HCT116 (cell line): ENCODE results near the gene RAB8B. TPM values are rescaled to one million over a fixed set of nuclear protein-coding genes. Genes with fewer than 3 reads are reported as not detected.

ENCODE experiments used
- ATAC-seq: fragments of 200-7000 bp; cut with Tn5 transposase; 2 replicates; pipeline ENCODE4 v1.9.1; 2020; ENCODE audit warnings: mild to moderate bottlenecking, moderate library complexity
- BruUV-seq: library from RNA; stranded (reverse); fragments of 400-500 nt; replicated peaks from 2 replicates; lab custom pipeline; 2021; lab: Mats Ljungman, UMichigan
- CTCF ChIA-PET: fragments of 300-600 bp; sonication (Branson Sonifier 250); formaldehyde crosslinking; loops from one replicate; lab custom pipeline; 2021; ENCODE audit warnings: antibody characterized with exemption; lab: Charles Lee
- POLR2A ChIA-PET: fragments of 300-600, 350-600 bp; sonication (Branson Sonifier 250); formaldehyde crosslinking; loops from one replicate; lab custom pipeline; 2021; ENCODE audit warnings: antibody characterized with exemption; lab: Charles Lee
- RAD21 ChIA-PET, 2 experiments: fragments of 300-600 bp; sonication (Branson Sonifier 250); formaldehyde crosslinking; loops; one replicate each; lab custom pipeline; 2023; ENCODE audit warnings: low total read pairs in 2 of 2; ENCODE audit not compliant: uncharacterized antibody in 2 of 2, unreplicated experiment in 2 of 2, low non-redundant PET in 1 of 2; lab: Charles Lee
- DNase-seq: peaks from one replicate; pipeline ENCODE4 v3.0.0-alpha.2; 2010; ENCODE audit warnings: low read depth, low spot score
- H2AFZ ChIP-seq: fragments of 200-600 bp; shearing (Covaris generic), sonication (generic); 2 replicates; pipeline ENCODE4 v1.6.1; 2017; ENCODE audit warnings: low read depth, mixed run types, mixed read lengths, antibody characterized with exemption, low read length; ENCODE audit not compliant: poor library complexity, severe bottlenecking
- H3K27ac ChIP-seq: 2 replicates; pipeline ENCODE4 v1.5.1; 2012; ENCODE audit warnings: low read depth, low read length
- H3K27me3 ChIP-seq: fragments of 200-600 bp; sonication (generic); 2 replicates; pipeline ENCODE4 v1.6.1; 2016; ENCODE audit warnings: mixed run types, low read length, mixed read lengths; ENCODE audit not compliant: insufficient read depth
- H3K36me3 ChIP-seq, 2 experiments: fragments of 200-500 bp in 1 of 2; fragments of 200-600 bp in 1 of 2; sonication (Bioruptor generic) in 1 of 2; sonication (generic) in 1 of 2; 2 replicates each; pipeline versions ENCODE4 v1.5.1 to v1.6.1; 2014 to 2016; ENCODE audit warnings: low read length in 2 of 2, inconsistent platforms in 1 of 2, mixed read lengths in 1 of 2, mixed run types in 1 of 2; ENCODE audit not compliant: insufficient read depth in 2 of 2, control insufficient read depth in 1 of 2
- H3K4me1 ChIP-seq, 2 experiments: fragments of 200-600 bp in 1 of 2; sonication (generic) in 1 of 2; 2 replicates each; pipeline versions ENCODE4 v1.5.1 to v1.6.1; 2012 to 2017; ENCODE audit warnings: low read length in 2 of 2, inconsistent platforms in 1 of 2, mild to moderate bottlenecking in 1 of 2, mixed read lengths in 1 of 2, mixed run types in 1 of 2, moderate library complexity in 1 of 2; ENCODE audit not compliant: insufficient read depth in 2 of 2, control insufficient read depth in 1 of 2
- H3K4me2 ChIP-seq: fragments of 200-600 bp; sonication (generic); 2 replicates; pipeline ENCODE4 v1.6.1; 2017; ENCODE audit warnings: mixed run types, low read length, mixed read lengths
- H3K4me3 ChIP-seq, 2 experiments: fragments of 200-600 bp in 1 of 2; sonication (generic) in 1 of 2; replicated peaks in 1 of 2; 2 replicates each; pipeline ENCODE4 v1.5.1; 2011 to 2016; ENCODE audit warnings: low read length in 2 of 2, control low read depth in 1 of 2, low read depth in 1 of 2, mild to moderate bottlenecking in 1 of 2, mixed read lengths in 1 of 2, mixed run types in 1 of 2
- H3K79me2 ChIP-seq: fragments of 200-600 bp; sonication (generic); 2 replicates; pipeline ENCODE4 v1.6.1; 2017; ENCODE audit warnings: mild to moderate bottlenecking, mixed run types, low read length, moderate library complexity, mixed read lengths; ENCODE audit not compliant: insufficient read depth
- H3K9ac ChIP-seq: fragments of 200-600 bp; sonication (generic); 2 replicates; pipeline ENCODE4 v1.6.1; 2016; ENCODE audit warnings: low read length, mixed read lengths
- H3K9me2 ChIP-seq: fragments of 200-600 bp; sonication (generic), shearing (Covaris generic); 2 replicates; pipeline ENCODE4 v1.6.1; 2017; ENCODE audit warnings: mixed run types, mild to moderate bottlenecking, moderate library complexity; ENCODE audit not compliant: insufficient read depth
- H3K9me3 ChIP-seq, 2 experiments: fragments of 200-500 bp in 1 of 2; fragments of 200-600 bp in 1 of 2; sonication (Bioruptor generic) in 1 of 2; sonication (generic) in 1 of 2; 2 replicates each; pipeline ENCODE4 v1.6.1; 2014 to 2017; ENCODE audit warnings: low read length in 2 of 2, mixed read lengths in 2 of 2, inconsistent platforms in 1 of 2, low read depth in 1 of 2, mild to moderate bottlenecking in 1 of 2, mixed run types in 1 of 2, moderate library complexity in 1 of 2; ENCODE audit not compliant: control insufficient read depth in 1 of 2, insufficient read depth in 1 of 2
- H4K20me1 ChIP-seq: fragments of 200-600 bp; sonication (generic), shearing (Covaris generic); 2 replicates; pipeline ENCODE4 v1.6.1; 2017; ENCODE audit warnings: mixed run types, mild to moderate bottlenecking, moderate library complexity; ENCODE audit not compliant: insufficient read depth
- CBX3 ChIP-seq: IDR thresholded peaks from 2 replicates; pipeline ENCODE4 v1.6.1; 2012; ENCODE audit warnings: low read depth
- CEBPB ChIP-seq: IDR thresholded peaks from 2 replicates; pipeline ENCODE4 v1.6.1; 2012; ENCODE audit warnings: low read depth
- ELF1 ChIP-seq: IDR thresholded peaks from 2 replicates; pipeline ENCODE4 v1.6.1; 2012; ENCODE audit warnings: low read depth, borderline replicate concordance
- EZH2 ChIP-seq: fragments of 200-600 bp; sonication (generic); IDR thresholded peaks from 2 replicates; pipeline ENCODE4 v1.6.1; 2017; ENCODE audit warnings: antibody characterized with exemption, mixed run types
- FOSL1 ChIP-seq: IDR thresholded peaks from 2 replicates; pipeline ENCODE4 v1.6.1; 2012; ENCODE audit warnings: low read depth
- JUND ChIP-seq: IDR thresholded peaks from 2 replicates; pipeline ENCODE4 v1.6.1; 2012
- POLR2A ChIP-seq: IDR thresholded peaks from 2 replicates; pipeline ENCODE4 v1.7.0; 2011; ENCODE audit warnings: borderline replicate concordance; ENCODE audit not compliant: insufficient read depth, insufficient read length; ENCODE audit errors: extremely low read depth
- RAD21 ChIP-seq: IDR thresholded peaks from 2 replicates; pipeline ENCODE4 v1.6.1; 2012; ENCODE audit warnings: low read depth, mild to moderate bottlenecking
- SIN3A ChIP-seq: IDR thresholded peaks from 2 replicates; pipeline ENCODE4 v1.6.1; 2012; ENCODE audit warnings: low read depth
- SP1 ChIP-seq: IDR thresholded peaks from 2 replicates; pipeline ENCODE4 v1.6.1; 2012; ENCODE audit warnings: low read depth
- SRF ChIP-seq: IDR thresholded peaks from 2 replicates; pipeline ENCODE4 v1.6.1; 2012; ENCODE audit warnings: low read depth
- TCF7L2 ChIP-seq: IDR thresholded peaks from 2 replicates; pipeline ENCODE4 v1.7.0; 2011; ENCODE audit warnings: borderline replicate concordance, inconsistent platforms; ENCODE audit not compliant: insufficient read depth, insufficient read length; ENCODE audit errors: extremely low read depth
- ZNF274 ChIP-seq: fragments of 200-500 bp; sonication (Bioruptor generic); IDR thresholded peaks from 2 replicates; pipeline ENCODE4 v1.6.1; 2014; ENCODE audit warnings: mild to moderate bottlenecking, low read depth, low read length, inconsistent platforms
- intact Hi-C: fragments of 100-400 bp; cut with micrococcal nuclease; formaldehyde crosslinking; loops from 2 replicates; pipeline ENCODE4 v1.10.0; 2022
- total RNA-seq: library from RNA; stranded (reverse); gene quantifications from one replicate; pipeline ENCODE4 v1.2.1, GENCODE V29; 2021; ENCODE audit not compliant: unreplicated experiment
- TF ChIP-seq, protein P1 (sequence below), 3 experiments: fragments of 200-600 bp in 1 of 3; sonication (generic) in 1 of 3; IDR thresholded peaks in 2 of 3; conservative IDR thresholded peaks in 1 of 3; 2 replicates each; pipeline ENCODE4 v1.5.1; 2012 to 2017; ENCODE audit warnings: low read depth in 2 of 3, low read length in 2 of 3, antibody characterized with exemption in 1 of 3, borderline replicate concordance in 1 of 3, control low read depth in 1 of 3, mild to moderate bottlenecking in 1 of 3, mixed read lengths in 1 of 3, mixed run types in 1 of 3, moderate library complexity in 1 of 3; ENCODE audit not compliant: insufficient read depth in 1 of 3
- TF ChIP-seq, protein P2 (sequence below): IDR thresholded peaks from 2 replicates; pipeline ENCODE4 v1.6.1; 2012
- TF ChIP-seq, protein P3 (sequence below): IDR thresholded peaks from 2 replicates; pipeline ENCODE4 v1.6.1; 2012; ENCODE audit warnings: low read depth

Gene RAB8B
- total RNA-seq, 1 experiment from 2014 or later, result 19.4 TPM

DNA sequence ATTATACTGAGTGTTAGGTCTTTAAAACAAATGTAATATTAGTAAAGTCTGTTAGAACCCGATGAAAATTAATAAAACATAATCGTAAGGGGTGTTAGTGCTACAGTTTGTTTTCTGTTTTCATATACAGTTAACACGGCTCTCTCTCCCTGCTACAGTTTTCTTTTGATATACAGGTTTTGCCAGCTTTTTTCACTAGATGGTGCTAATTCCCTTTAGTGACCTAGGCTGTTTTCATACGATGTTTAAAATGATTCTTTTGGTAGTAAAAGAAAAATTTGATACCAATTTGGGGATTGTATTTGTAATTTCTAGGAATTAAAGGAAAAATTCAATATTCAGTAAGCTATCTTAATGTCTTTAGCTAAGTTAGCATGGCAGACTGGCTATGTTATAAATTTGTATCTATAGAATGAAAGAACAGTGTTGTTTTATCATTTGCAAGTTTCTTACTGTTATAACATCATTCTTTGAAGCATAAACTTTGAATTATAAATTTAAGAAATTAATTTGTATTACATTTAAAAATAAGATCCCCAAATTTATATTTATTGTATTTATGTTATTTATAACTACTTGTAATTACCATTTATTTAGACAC, 99.5 kb downstream of the RAB8B start:
- TF ChIP-seq JUND (no peak), POLR2A (no peak), ZNF274 (no peak), CEBPB (no peak), SP1 (no peak), CBX3 (no peak), SRF (no peak), SIN3A (no peak), TCF7L2 (no peak), EZH2 (no peak), ELF1 (no peak), FOSL1 (no peak), RAD21 (peak; percentile 85)
- TF ChIP-seq, protein P1, sequence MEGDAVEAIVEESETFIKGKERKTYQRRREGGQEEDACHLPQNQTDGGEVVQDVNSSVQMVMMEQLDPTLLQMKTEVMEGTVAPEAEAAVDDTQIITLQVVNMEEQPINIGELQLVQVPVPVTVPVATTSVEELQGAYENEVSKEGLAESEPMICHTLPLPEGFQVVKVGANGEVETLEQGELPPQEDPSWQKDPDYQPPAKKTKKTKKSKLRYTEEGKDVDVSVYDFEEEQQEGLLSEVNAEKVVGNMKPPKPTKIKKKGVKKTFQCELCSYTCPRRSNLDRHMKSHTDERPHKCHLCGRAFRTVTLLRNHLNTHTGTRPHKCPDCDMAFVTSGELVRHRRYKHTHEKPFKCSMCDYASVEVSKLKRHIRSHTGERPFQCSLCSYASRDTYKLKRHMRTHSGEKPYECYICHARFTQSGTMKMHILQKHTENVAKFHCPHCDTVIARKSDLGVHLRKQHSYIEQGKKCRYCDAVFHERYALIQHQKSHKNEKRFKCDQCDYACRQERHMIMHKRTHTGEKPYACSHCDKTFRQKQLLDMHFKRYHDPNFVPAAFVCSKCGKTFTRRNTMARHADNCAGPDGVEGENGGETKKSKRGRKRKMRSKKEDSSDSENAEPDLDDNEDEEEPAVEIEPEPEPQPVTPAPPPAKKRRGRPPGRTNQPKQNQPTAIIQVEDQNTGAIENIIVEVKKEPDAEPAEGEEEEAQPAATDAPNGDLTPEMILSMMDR (IDR thresholded peaks at IDR 0.05 in 2 of 3, conservative IDR thresholded peaks at IDR 0.05 in 1 of 3; ENCODE audit: borderline replicate concordance in 1 of 3, insufficient read depth in 1 of 3, low read depth in 2 of 3, low read length in 2 of 3), result peak; percentile 51 to 79 (median 73)
- TF ChIP-seq, protein P2, sequence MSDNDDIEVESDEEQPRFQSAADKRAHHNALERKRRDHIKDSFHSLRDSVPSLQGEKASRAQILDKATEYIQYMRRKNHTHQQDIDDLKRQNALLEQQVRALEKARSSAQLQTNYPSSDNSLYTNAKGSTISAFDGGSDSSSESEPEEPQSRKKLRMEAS, result no peak
- TF ChIP-seq, protein P3, sequence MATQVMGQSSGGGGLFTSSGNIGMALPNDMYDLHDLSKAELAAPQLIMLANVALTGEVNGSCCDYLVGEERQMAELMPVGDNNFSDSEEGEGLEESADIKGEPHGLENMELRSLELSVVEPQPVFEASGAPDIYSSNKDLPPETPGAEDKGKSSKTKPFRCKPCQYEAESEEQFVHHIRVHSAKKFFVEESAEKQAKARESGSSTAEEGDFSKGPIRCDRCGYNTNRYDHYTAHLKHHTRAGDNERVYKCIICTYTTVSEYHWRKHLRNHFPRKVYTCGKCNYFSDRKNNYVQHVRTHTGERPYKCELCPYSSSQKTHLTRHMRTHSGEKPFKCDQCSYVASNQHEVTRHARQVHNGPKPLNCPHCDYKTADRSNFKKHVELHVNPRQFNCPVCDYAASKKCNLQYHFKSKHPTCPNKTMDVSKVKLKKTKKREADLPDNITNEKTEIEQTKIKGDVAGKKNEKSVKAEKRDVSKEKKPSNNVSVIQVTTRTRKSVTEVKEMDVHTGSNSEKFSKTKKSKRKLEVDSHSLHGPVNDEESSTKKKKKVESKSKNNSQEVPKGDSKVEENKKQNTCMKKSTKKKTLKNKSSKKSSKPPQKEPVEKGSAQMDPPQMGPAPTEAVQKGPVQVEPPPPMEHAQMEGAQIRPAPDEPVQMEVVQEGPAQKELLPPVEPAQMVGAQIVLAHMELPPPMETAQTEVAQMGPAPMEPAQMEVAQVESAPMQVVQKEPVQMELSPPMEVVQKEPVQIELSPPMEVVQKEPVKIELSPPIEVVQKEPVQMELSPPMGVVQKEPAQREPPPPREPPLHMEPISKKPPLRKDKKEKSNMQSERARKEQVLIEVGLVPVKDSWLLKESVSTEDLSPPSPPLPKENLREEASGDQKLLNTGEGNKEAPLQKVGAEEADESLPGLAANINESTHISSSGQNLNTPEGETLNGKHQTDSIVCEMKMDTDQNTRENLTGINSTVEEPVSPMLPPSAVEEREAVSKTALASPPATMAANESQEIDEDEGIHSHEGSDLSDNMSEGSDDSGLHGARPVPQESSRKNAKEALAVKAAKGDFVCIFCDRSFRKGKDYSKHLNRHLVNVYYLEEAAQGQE, result no peak
- Histone ChIP-seq H3K27ac (no peak overlapping the region), H2AFZ (no peak overlapping the region), H3K9me3 (no peaks in the 10 kb centered on the region), H3K36me3 (no peaks in the 10 kb centered on the region), H3K79me2 (no peaks in the 10 kb centered on the region), H3K4me1 (peaks cover 0 to 7% of the 10 kb centered on the region in 2 experiments; a peak in 2 of 4 replicates), H3K9me2 (no peaks in the 10 kb centered on the region), H3K27me3 (no peaks in the 10 kb centered on the region), H3K4me2 (peak overlapping the region; percentile 28; the same call in 1 of the 2 replicates), H4K20me1 (no peaks in the 10 kb centered on the region), H3K4me3 (no peak overlapping the region), H3K9ac (no peak overlapping the region)
- ChIA-PET POLR2A (no interaction called here), RAD21 (no interaction called here), CTCF (interaction anchor here (1.0 to 3.3 kb wide), 2 partner anchors 114 to 178 kb away, joined by 7 to 26 read pairs; no protein-coding TSS in a partner anchor)
- peak; percentile 60; the same call in 1 of the 2 replicates for ATAC-seq
- intact Hi-C loops, result loop anchor here (1.0 to 5.0 kb wide), 4 partner anchors 114 to 780 kb away; partner anchors contain the start of gene FBXL22
- no TSS peak for BruUV-seq
- peak; percentile 33 for DNase-seq
